Measurements from ENCODE around the gene GRID2. TPM values are rescaled to one million over a fixed set of nuclear protein-coding genes. Genes with fewer than 3 reads are reported as not detected.

Gene GRID2
- total RNA-seq, 2 donors from 2014 or later, result 0.16 TPM; not detected in 1

GRCh38 chr4:93777081-93777460 is 1473.3 kb downstream of the GRID2 start:
- Histone ChIP-seq H3K36me3 (no peaks in the 10 kb centered on the region), H3K27ac (no peak overlapping the region)
- TF ChIP-seq, protein P1, sequence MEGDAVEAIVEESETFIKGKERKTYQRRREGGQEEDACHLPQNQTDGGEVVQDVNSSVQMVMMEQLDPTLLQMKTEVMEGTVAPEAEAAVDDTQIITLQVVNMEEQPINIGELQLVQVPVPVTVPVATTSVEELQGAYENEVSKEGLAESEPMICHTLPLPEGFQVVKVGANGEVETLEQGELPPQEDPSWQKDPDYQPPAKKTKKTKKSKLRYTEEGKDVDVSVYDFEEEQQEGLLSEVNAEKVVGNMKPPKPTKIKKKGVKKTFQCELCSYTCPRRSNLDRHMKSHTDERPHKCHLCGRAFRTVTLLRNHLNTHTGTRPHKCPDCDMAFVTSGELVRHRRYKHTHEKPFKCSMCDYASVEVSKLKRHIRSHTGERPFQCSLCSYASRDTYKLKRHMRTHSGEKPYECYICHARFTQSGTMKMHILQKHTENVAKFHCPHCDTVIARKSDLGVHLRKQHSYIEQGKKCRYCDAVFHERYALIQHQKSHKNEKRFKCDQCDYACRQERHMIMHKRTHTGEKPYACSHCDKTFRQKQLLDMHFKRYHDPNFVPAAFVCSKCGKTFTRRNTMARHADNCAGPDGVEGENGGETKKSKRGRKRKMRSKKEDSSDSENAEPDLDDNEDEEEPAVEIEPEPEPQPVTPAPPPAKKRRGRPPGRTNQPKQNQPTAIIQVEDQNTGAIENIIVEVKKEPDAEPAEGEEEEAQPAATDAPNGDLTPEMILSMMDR (IDR thresholded peaks at IDR 0.05), result no peak

GRCh38 chr4:93779228-93779627 is 1475.5 kb downstream of the GRID2 start:
- H3K4me3 ChIP-seq, result no peak overlapping the region
- H3K27me3 ChIP-seq, result no peaks in the 10 kb centered on the region
- TF ChIP-seq, protein P1 (IDR thresholded peaks at IDR 0.05), result no peak
- DNase-seq (ENCODE audit: low spot score), result no peak
- H3K36me3 ChIP-seq, result no peaks in the 10 kb centered on the region
- H3K27ac ChIP-seq, result no peak overlapping the region
- H3K9me3 ChIP-seq, result no peaks in the 10 kb centered on the region
- no peaks in the 10 kb centered on the region for H3K4me1 ChIP-seq

More at GRCh38 chr4:93777081-93777460, 1473.3 kb downstream of the GRID2 start:
- Histone ChIP-seq H3K9me3 (no peaks in the 10 kb centered on the region), H3K4me3 (no peak overlapping the region), H3K4me1 (no peaks in the 10 kb centered on the region), H3K27me3 (no peaks in the 10 kb centered on the region)
- DNase-seq (ENCODE audit: low spot score), result no peak

GRCh38 chr4:93780080-93780479 is 1476.3 kb downstream of the GRID2 start:
- DNase-seq (ENCODE audit: low spot score), result no peak
- H3K27ac ChIP-seq, result no peak overlapping the region
- no peaks in the 10 kb centered on the region for H3K36me3 ChIP-seq
- no peaks in the 10 kb centered on the region for H3K27me3 ChIP-seq
- H3K9me3 ChIP-seq, result no peaks in the 10 kb centered on the region
- no peaks in the 10 kb centered on the region for H3K4me1 ChIP-seq
- H3K4me3 ChIP-seq, result no peak overlapping the region
- TF ChIP-seq, protein P1 (IDR thresholded peaks at IDR 0.05), result no peak

GRCh38 chr4:93781198-93781597 is 1477.4 kb downstream of the GRID2 start:
- Histone ChIP-seq H3K9me3 (no peaks in the 10 kb centered on the region), H3K36me3 (no peaks in the 10 kb centered on the region), H3K27ac (no peak overlapping the region), H3K4me1 (no peaks in the 10 kb centered on the region), H3K4me3 (no peak overlapping the region), H3K27me3 (no peaks in the 10 kb centered on the region)
- DNase-seq (ENCODE audit: low spot score), result no peak
- TF ChIP-seq, protein P1 (IDR thresholded peaks at IDR 0.05), result no peak

DNA sequence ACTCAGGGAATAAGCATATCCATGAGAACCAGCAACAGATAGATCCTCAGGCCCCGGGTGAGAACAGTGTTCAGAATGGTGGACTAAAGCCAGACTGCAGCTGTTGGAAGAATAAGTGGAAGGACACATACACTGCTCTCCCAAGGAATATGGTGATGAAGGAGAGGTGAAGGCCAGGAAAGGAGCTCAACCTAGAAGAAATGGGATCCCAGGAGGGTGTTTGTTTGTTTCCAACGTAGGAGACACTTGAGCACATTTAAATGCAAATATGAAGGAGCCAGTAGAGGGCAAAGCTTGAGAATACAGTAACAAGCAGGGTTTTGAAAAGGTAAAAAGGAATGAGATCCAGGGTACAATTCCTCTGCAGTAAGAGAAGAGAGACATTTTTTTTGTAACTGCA is 1482.4 kb downstream of the GRID2 start:
- TF ChIP-seq, protein P1 (IDR thresholded peaks at IDR 0.05), result no peak

GRCh38 chr4:93788712-93789111 is 1484.9 kb downstream of the GRID2 start:
- no peaks in the 10 kb centered on the region for H3K27me3 ChIP-seq
- no peaks in the 10 kb centered on the region for H3K36me3 ChIP-seq
- H3K27ac ChIP-seq, result no peak overlapping the region
- DNase-seq (ENCODE audit: low spot score), result no peak
- H3K4me1 ChIP-seq, result no peaks in the 10 kb centered on the region
- TF ChIP-seq, protein P1 (IDR thresholded peaks at IDR 0.05), result no peak
- no peak overlapping the region for H3K4me3 ChIP-seq
- no peaks in the 10 kb centered on the region for H3K9me3 ChIP-seq

More for the DNA sequence above, 1482.4 kb downstream of the GRID2 start:
- no peaks in the 10 kb centered on the region for H3K4me1 ChIP-seq
- H3K9me3 ChIP-seq, result no peaks in the 10 kb centered on the region
- no peaks in the 10 kb centered on the region for H3K27me3 ChIP-seq
- H3K27ac ChIP-seq, result no peak overlapping the region
- no peaks in the 10 kb centered on the region for H3K36me3 ChIP-seq
- no peak for DNase-seq (ENCODE audit: low spot score)
- no peak overlapping the region for H3K4me3 ChIP-seq
